NCI-H524 (cell line): ENCODE results near the gene KAT5.
"Not testable (repeated sequence)": the region's sequence is repeated elsewhere in the genome, so short reads cannot be mapped to it uniquely, and the experiment has no call there.

Experiments used
- DNase-seq, 2 experiments: peaks; one replicate each; lab custom pipeline; 2025; lab: John Stamatoyannopoulos, UW

The KAT5 gene

DNA sequence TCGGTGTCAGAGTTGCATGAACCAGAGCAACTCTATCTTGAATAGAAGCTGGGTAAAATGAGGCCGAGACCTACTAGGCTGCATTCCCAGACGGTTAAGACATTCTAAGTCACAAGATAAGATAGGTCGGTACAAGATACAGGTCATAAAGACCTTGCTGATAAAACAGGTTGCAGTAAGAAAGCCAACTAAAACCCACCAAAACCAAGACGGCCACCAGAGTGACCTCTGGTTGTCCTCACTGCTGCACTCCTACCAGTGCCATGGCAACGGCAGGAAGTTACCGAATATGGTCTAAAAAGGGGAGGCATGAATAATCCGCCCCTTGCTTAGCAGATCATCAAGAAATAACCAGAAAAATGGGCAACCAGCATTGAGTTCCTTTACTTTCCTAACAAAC lies 2.4 kb upstream of the KAT5 start:
- DNase-seq: no peak

DNA sequence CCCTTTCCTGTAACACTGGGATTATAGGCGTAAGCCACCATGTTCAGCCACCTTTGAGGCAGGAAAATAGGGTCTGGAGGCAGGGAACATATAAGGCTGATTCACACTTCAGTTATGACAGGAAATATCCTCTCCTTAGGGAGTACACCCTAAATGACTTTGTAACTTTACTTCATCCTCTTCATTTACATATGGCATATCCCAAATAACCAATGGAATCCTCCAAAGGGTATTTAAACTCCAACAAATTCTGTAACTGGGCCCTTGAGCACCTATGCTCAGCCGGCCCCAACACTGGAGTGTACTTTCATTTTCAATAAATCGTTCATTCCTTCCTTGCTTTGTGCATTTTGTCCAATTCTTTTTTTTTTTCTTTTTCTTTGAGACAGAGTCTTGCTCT lies 1.6 kb upstream of the KAT5 start:
- no peak for DNase-seq

DNA sequence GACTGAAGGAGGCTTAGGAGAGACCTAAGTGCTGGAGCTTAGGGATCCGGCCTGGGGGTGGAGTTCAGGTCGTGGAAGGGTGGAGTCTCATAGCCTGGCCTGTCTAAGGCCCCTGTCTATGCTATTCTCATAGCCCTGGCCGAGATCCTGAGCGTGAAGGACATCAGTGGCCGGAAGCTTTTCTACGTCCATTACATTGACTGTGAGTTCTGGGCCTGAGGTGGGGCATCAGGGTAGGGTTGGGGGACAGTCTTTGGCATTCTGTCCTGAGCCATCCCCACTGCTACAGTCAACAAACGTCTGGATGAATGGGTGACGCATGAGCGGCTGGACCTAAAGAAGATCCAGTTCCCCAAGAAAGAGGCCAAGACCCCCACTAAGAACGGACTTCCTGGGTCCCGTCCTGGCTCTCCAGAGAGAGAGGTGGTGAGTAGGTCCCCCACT lies 603 bp downstream of the KAT5 start:
- DNase-seq: no peak

DNA sequence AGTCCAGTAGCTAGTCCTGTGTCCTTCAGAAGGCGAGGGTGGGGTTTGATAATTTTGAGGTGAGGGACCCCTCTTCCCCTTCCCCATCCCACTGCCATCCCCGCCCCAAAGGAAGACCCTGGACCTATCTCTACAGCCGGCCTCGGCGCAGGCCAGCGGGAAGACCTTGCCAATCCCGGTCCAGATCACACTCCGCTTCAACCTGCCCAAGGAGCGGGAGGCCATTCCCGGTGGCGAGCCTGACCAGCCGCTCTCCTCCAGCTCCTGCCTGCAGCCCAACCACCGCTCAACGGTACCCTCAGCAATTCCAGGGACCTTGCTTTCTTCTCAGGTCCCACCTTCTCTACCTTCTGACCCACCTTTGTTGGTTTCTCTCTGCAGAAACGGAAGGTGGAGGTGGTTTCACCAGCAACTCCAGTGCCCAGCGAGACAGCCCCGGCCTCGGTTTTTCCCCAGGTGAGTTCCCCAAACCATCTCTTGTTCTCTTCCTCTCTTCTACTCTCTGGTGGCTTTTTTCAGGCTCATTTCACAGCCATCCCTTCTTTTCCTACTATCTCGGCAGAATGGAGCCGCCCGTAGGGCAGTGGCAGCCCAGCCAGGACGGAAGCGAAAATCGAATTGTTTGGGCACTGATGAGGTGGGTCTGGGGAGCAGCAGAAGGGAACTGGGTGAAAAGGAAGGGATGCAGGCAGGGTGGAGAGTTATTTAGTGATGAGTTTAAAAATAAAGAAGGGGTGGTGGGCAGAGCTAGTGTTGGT lies 1.3 kb downstream of the KAT5 start:
- no peak for DNase-seq

DNA sequence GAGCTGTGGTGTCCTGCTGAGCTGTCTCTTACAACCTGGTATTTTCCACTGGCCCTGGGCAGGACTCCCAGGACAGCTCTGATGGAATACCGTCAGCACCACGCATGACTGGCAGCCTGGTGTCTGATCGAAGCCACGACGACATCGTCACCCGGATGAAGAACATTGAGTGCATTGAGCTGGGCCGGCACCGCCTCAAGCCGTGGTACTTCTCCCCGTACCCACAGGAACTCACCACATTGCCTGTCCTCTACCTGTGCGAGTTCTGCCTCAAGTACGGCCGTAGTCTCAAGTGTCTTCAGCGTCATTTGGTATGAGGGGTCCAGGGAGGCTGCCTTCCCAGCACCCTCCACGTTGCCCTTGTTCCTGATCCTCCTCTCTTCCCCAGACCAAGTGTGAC lies 2.4 kb downstream of the KAT5 start:
- DNase-seq: no peak

DNA sequence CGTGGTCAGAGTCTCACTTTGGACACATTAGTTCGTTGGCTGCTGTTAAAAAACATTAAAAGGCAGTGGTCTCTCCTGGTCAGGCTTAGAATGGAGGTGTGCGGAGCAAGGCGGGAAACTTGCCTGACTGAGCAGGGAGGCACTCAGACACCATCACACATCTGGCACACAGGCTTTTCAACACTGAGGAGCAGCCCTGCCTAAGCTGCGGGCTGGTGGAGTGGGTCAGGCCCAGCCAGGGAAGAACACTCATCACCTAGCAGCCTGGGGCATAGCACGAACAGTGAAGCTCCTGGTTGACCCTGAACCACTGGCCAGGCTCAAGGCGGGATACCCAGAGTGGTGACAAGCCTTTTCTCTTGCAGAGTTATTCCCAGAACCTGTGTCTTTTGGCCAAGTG lies 4.2 kb downstream of the KAT5 start:
- no peak for DNase-seq

DNA sequence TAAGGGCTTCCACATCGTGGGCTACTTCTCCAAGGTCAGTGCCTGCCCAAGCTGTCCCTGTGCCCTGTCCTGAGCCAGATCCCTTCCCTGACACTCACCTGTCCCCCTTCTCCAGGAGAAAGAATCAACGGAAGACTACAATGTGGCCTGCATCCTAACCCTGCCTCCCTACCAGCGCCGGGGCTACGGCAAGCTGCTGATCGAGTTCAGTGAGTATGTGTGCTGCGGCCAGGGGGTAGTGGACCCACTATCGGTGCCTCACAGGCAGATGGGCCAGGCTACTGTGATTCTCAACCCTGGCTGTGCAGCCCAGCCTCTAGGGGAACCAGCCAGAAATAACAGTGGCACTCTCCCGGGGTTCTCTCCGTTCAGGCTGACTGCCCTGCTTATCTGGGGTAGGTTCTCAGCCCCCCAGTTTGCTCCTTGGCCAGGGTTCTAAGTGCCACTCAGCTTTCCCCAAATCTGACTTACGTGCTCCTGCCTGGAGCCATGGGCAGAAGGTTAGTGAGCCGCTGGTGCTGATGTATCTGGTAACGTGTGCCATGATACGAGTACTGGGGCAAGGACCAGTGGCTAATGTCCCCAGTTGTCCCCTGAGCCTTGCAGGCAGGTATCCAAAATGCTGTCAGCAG lies 4.8 kb downstream of the KAT5 start:
- no peak for DNase-seq

DNA sequence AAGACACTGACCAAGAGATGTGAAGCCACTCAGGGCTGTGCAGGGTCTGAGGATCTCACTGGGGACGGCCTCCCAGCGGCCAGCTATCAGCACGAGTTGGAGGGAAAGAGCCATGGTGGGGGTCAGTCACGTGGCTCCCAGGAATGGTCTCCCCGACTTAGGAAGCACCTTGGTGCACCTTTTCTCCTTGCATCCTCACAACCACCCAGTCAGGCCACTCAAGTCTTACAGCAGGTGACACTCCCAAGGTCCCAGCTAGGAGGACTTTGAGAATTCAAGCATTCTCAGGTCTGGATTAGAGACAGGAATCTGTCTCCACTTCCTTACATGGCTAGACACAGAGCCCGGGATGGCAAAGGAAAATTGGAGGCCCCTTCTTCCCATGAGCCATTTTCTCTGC lies 5.9 kb downstream of the KAT5 start:
- no peak for DNase-seq

DNA sequence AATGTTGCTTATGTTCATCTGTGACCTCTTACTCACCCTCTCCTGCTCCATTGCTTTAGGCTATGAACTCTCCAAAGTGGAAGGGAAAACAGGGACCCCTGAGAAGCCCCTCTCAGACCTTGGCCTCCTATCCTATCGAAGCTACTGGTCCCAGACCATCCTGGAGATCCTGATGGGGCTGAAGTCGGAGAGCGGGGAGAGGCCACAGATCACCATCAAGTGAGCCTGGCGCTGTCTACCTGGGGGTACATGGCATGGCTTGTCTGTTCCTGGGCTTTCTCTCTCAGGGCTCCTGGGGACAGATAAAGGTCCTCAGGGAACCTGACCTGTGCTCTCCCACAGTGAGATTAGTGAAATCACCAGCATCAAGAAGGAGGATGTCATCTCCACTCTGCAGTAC lies 6.5 kb downstream of the KAT5 start:
- no peak for DNase-seq

DNA sequence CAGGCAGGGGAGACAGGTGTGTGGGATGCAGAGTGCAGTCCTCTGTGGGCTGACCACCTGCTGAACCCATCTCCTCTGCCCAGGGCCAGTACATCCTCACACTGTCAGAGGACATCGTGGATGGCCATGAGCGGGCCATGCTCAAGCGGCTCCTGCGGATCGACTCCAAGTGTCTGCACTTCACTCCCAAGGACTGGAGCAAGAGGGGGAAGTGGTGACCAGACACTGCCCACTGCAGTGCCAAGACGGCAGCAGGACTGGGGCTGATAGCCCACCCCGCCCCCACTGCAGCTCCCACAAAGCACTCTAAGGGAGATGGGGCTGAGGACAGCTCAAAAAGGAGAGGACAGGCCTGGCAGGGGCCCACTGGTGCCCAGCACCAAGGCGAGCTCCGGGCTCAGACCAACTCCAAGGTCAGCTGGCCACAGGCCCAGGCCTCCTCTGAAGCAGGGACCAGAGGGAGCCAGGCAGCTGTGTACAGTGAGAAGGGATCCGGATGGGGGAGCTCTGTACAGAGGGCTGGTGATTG lies 7.0 kb downstream of the KAT5 start:
- no peak for DNase-seq

DNA sequence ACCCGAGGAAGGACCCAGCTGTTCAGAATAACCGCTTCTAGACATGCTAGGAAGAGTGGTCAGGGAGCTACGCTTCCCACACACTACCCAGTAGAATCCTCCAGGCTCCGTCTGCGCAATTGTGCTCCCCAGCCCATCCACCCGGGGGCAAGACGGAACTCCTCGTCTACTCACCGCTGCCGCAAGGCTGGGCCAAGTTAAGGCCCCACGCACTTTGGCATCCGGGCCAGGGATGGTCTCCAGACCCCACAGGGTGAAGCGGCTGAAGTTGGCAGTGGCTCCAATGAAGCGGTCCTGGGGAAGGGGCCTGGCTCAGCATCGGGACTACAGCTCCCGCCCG lies 7.8 kb downstream of the KAT5 start:
- DNase-seq: peak in 1 of 2 experiments; percentile 29

DNA sequence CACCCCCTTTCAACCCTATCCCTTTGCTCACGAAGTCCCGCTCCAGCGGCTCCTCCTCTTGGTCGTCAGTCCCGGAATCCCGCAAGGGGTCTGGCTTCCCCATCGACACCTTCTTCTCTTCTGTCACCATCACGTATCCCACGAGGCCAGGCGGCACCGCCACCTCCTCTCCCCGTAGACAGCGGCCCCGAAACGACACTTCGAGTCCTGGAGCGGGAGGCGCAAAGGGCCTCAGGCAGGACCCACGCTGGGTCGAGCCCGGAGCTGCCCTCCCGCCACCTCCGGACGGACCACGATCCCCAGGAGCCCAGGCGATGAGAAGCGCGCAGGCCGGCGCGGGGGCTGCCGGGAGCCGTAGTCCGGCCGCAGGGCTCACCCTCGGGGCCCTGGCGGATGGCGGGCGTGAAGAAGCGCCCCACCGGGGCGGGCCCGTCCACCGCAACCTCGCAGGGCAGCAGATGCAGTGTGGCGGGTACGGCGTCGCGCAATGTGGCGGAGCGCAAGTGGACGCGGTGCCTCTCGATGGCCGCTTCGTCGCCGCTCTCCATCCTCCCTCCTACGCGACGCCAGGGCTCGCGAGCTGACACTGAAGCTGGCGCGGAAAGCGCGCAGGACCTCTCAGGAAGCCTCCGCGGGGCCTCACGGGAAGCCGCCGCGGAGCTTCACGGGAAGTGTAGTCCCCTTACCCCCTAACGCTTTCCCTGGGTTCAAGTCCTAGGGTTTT lies 8.3 kb downstream of the KAT5 start, which contains the start of gene RNASEH2C:
Gene RNASEH2C, minus strand, starts transcription at position 588 of the 724 bp plus-strand sequence. Its CDS starts 40 bp downstream, at position 548.
- peak; percentile 69 to 84 for DNase-seq

DNA sequence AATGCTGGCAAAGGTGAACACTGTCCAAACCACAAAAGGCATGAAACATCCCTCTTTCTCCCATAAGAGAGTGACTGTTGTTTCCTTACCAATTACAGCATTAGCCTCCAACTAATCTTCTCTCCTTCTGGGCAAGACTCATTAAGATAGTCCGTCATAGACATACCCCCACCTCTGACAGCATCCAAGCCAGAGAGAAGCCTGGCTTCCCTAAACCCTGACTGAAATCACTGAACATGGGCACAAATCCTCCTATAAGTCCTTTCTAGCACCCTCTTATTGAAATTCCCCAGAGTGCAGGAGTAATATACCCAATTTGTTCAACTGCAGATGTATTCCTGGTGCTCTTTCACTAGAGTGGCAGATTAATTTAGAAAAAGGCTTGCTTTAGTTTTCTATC lies 10.2 kb downstream of the KAT5 start:
- DNase-seq: peak in 1 of 2 experiments; percentile 45

DNA sequence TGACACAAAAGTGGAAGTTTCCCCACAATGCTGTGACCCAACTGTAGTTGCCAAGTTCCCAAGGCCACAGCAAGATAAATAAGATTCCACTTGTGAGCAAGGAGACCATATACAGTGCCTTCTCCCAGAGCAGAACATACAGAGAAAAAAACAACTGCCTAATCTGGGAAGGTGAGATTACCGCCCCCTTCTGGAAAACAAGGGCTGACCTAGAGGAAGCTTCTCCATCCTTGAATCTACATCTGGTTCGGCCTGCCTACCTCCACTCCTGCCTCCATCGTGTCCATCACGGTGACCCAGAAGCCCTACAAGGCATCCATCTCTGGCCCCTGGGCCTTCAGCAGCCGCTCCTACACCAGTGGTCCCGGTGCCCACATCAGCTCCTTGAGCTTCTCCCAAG lies 14.6 kb downstream of the KAT5 start:
- DNase-seq: no peak

DNA sequence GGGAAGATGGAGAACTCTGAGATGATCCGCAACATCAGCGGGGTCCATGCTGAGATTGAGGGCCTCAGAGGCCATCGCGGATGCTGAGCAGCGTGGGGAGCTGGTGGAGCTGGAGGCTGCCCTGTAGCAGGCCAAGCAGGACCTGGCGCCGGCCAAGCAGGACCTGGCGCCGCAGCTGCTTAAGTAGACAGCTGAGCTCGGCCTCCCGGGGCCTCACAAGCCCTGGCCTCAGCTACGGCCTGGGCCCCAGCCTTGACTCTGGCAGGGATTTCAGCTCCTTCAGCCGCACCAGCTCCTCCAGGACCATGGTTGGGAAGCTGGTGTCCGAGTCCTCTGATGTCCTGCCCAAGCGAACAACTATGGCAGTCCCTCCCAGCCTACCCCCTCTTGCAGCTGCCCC lies 15.8 kb downstream of the KAT5 start:
- no peak for DNase-seq

DNA sequence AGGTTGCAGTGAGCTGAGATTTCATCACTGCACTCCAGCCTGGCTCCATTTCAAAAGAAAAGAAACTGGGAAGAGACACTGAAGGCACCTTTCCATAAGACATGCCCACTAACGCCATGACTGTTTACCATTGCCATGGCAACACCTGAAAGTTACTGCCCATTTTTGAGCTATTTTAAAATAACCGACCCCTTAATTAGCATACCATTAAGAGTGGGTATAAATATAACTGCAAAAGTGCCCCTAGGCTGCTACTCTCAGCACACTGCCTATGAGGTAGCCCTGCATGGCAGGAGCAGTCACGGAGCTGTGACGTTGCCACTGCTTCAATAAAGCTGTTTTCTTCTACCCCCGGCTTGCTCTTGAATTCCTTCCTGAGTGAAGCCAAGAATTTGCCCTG lies 18.4 kb downstream of the KAT5 start:
- DNase-seq: no peak

DNA sequence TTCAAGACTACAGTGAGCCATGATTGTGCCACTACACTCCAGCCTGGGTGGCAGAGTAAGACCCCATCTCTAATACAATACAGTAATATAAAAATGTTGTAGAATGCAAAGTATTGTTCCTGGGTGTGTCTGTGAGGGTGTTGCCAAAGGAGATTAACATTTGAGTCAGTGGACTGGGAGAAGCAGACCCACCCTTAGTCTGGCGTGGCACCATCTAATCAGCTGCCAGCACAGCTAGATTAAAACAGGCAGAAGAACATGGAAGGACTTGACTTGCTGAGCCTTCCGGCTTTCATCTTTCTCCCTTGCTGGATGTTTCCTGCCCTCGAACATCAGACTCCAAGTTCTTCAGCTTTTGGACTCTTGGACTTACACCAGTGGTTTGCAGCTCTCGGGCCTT lies 23.1 kb downstream of the KAT5 start:
- not testable (repeated sequence) for DNase-seq

DNA sequence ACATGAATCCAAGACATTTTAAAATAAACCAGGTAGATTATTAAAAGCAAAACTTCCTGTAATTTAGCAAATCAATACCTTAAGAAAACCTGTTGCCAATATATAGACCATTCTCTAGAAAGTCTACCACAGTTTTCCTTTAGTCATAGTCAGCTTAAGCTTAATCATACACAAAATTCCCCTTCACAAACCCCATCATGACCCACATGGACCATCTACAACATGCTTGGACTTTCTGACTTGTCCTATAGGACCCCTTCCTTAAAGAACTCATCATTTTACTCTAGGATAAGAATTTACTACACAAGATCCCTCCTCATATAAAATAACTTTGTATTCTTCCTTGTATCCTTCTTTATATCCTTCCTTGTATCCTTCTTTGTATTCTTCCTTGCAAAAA lies 24.8 kb downstream of the KAT5 start:
- DNase-seq: no peak

DNA sequence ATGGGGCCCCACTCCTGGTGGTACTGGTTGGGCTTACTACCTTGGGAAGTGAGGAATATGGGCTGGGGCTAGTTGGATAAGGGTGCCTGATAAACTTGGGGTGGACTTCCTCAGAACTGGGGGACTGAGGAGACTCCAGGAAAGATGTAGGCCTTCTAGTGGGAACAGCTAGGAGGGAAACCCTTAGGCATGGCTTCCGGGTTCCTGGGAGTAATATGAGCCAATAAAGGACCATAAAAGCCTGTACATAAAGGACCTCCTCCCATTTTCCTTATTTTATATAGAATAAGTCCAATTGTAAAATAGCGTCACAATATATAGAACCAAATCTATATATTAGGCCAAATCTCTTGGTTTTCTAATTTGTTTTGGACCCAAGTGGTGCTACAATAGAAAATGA lies 27.0 kb downstream of the KAT5 start:
- DNase-seq: no peak

DNA sequence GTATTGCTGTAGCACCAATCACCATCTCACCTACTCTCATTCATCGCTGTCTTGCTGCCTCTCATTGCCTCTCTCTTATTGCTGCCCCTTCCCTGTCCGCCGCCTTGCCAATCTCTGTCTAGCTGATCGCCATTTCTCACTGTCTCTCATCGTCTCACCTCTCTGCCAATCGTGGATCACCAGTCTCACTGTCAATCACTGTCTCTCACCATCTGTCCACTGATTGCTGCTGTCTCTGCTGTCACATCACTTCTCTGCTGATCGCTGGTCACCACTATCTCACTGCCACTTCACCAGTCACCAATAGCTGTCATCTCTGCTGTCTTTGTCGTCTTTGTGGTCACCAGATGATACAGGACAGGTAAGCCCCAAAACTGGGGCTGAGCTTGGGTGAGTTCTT lies 29.1 kb downstream of the KAT5 start:
- DNase-seq: no peak

DNA sequence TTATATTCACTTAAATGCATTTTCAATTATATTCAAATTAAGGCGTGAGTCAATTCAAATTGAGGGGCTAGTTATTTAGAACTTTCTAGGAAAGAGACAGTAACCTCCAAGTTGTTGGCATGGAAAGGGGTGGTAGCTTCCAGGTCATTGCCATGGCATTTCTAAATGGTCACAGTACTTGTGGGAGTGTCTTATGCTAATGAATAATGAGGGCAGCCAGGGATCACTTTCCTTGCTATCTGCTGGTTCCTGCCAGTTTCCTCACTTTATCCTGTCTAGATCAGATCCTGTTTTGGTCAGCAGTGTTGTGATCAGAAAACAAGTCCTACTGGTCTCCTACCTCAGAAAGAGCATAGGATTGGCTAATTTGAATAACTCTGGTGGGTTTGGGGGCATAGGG lies 30.3 kb downstream of the KAT5 start:
- DNase-seq: no peak

DNA sequence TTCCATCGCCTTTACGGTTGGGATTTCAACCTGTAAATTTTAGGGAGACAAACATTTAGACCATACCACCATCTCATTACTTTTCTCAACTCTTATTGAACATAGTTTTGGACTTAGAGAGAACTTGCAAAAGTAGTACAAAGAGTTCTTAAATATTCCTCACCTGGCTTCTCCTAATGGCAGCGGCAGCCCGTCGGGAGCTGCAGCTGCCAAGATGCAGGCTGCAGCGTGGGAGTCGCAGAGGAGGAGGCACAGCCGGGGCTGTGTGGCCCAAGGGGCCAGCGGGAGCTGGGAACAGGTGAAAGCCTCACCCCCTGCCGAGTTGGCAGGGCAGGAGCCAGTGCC lies 31.6 kb downstream of the KAT5 start:
- DNase-seq: no peak
